NK-92 treated with Interleukin-12 subunit alpha and Interleukin-12 subunit beta, amount 100 ng/mL, for 24 hours (cell line): ENCODE results near the gene CETP.

ENCODE experiments used
- DNase-seq: peaks from one replicate; lab custom pipeline; 2025; lab: John Stamatoyannopoulos, UW

The CETP gene

GRCh38 chr16:56961851-56962281 lies at the start of gene CETP:
Gene CETP, plus strand, starts transcription at chr16:56961950. Its CDS starts 30 bp downstream, at chr16:56961980.
- DNase-seq: no peak

GRCh38 chr16:56912746-56913708 lies 48.7 kb upstream of the CETP start:
- DNase-seq: no peak

GRCh38 chr16:56914896-56915295 lies 46.9 kb upstream of the CETP start:
- no peak for DNase-seq

GRCh38 chr16:56915336-56916119 lies 46.2 kb upstream of the CETP start:
- DNase-seq: no peak

GRCh38 chr16:56916571-56917403 lies 45.0 kb upstream of the CETP start:
- no peak for DNase-seq

- no peak for DNase-seq
Observed at GRCh38 chr16:56918467-56919012, 43.2 kb upstream of the CETP start.

GRCh38 chr16:56919099-56919800 lies 42.5 kb upstream of the CETP start:
- no peak for DNase-seq

GRCh38 chr16:56921571-56921970 lies 40.2 kb upstream of the CETP start:
- no peak for DNase-seq

GRCh38 chr16:56923481-56924091 lies 38.2 kb upstream of the CETP start:
- DNase-seq: no peak

GRCh38 chr16:56927471-56927870 lies 34.3 kb upstream of the CETP start:
- DNase-seq: no peak

GRCh38 chr16:56929639-56930038 lies 32.1 kb upstream of the CETP start:
- no peak for DNase-seq

- no peak for DNase-seq
Observed at GRCh38 chr16:56930486-56931270, 31.1 kb upstream of the CETP start.

GRCh38 chr16:56931271-56931891 lies 30.4 kb upstream of the CETP start:
- DNase-seq: no peak

GRCh38 chr16:56931892-56932720 lies 29.6 kb upstream of the CETP start, which contains the start of gene HERPUD1:
Gene HERPUD1, plus strand, starts transcription at chr16:56932142. Its CDS starts 103 bp downstream, at chr16:56932245.
- DNase-seq: peak; percentile 95

GRCh38 chr16:56932721-56933619 lies 28.8 kb upstream of the CETP start:
- DNase-seq: peak; percentile 65

GRCh38 chr16:56933828-56934598 lies 27.7 kb upstream of the CETP start:
- no peak for DNase-seq
